OCI-LY3 (cell line): ENCODE measurements around the gene SLC38A1.

ENCODE experiments used
- H2AFZ ChIP-seq: fragments of 200-600, 300-600 bp; shearing (Covaris generic); 2 replicates; pipeline ENCODE4 v1.6.0; 2014; ENCODE audit warnings: antibody characterized with exemption, low read depth, low read length
- H3K27ac ChIP-seq: fragments of 200-600, 300-600 bp; sonication (generic); 2 replicates; pipeline ENCODE4 v1.5.1; 2014; ENCODE audit warnings: mild to moderate bottlenecking, low read length, moderate library complexity, mixed read lengths
- H3K27me3 ChIP-seq: fragments of 200-600, 300-600 bp; sonication (generic); 2 replicates; pipeline ENCODE4 v1.6.1; 2014; ENCODE audit warnings: low read depth, low read length, mixed read lengths
- H3K36me3 ChIP-seq: fragments of 200-600, 300-600 bp; sonication (generic); replicated peaks from 2 replicates; pipeline ENCODE3; 2014; ENCODE audit warnings: low read depth, low read length, mixed read lengths
- H3K4me1 ChIP-seq: fragments of 300-600, 200-600 bp; sonication (generic); 2 replicates; pipeline ENCODE4 v1.6.1; 2014; ENCODE audit warnings: low read length, mixed read lengths
- H3K4me2 ChIP-seq: fragments of 200-600, 300-600 bp; sonication (generic); 2 replicates; pipeline ENCODE4 v1.6.1; 2014; ENCODE audit warnings: low read length, mixed read lengths
- H3K4me3 ChIP-seq: fragments of 300-600, 200-600 bp; sonication (generic); 2 replicates; pipeline ENCODE4 v1.5.1; 2014; ENCODE audit warnings: antibody characterized with exemption, mild to moderate bottlenecking, low read length, moderate library complexity
- H3K79me2 ChIP-seq: fragments of 300-600, 200-600 bp; shearing (Covaris generic); 2 replicates; pipeline ENCODE4 v1.6.1; 2014; ENCODE audit warnings: mild to moderate bottlenecking, low read length, mixed read lengths
- H3K9ac ChIP-seq: fragments of 300-600, 200-600 bp; shearing (Covaris generic); 2 replicates; pipeline ENCODE4 v1.6.0; 2014; ENCODE audit warnings: mild to moderate bottlenecking, low read length, moderate library complexity
- H3K9me3 ChIP-seq: fragments of 200-600, 300-600 bp; shearing (Covaris generic); 2 replicates; pipeline ENCODE4 v1.6.1; 2014; ENCODE audit warnings: low read length, mixed read lengths; ENCODE audit not compliant: insufficient read depth
- H4K20me1 ChIP-seq: fragments of 200-600, 300-600 bp; sonication (generic); 2 replicates; pipeline ENCODE4 v1.6.1; 2016; ENCODE audit warnings: low read length, mixed read lengths; ENCODE audit not compliant: insufficient read depth
- CTCF ChIP-seq: fragments of 200-600, 300-600 bp; sonication (generic); IDR thresholded peaks from 2 replicates; pipeline ENCODE4 v1.5.1; 2014; ENCODE audit warnings: antibody characterized with exemption, low read length, low read depth
- EZH2phosphoT487 ChIP-seq: fragments of 200-600 bp; shearing (Covaris generic); IDR thresholded peaks from 2 replicates; pipeline ENCODE4 v1.6.1; 2018; ENCODE audit warnings: antibody characterized with exemption, mixed run types, low read depth

SLC38A1 gene

GRCh38 chr12:46223047-46223446 lies 45.8 kb downstream of the SLC38A1 start:
- Histone ChIP-seq H3K36me3 (peaks cover 76% of the 10 kb centered on the region), H3K4me1 (peaks cover 28% of the 10 kb centered on the region), H3K4me2 (no peak overlapping the region), H3K79me2 (peaks cover 47% of the 10 kb centered on the region), H4K20me1 (peaks cover 84% of the 10 kb centered on the region), H2AFZ (no peak overlapping the region), H3K4me3 (no peak overlapping the region), H3K9me3 (peaks cover 4% of the 10 kb centered on the region; the same call in 1 of the 2 replicates), H3K9ac (no peak overlapping the region), H3K27me3 (no peaks in the 10 kb centered on the region), H3K27ac (no peak overlapping the region)
- TF ChIP-seq CTCF (no peak), EZH2phosphoT487 (no peak)

GRCh38 chr12:46222636-46223035 lies 46.2 kb downstream of the SLC38A1 start:
- TF ChIP-seq CTCF, result no peak
- no peak for TF ChIP-seq EZH2phosphoT487
- Histone ChIP-seq H3K9me3 (peaks cover 4% of the 10 kb centered on the region; the same call in 1 of the 2 replicates), H3K4me2 (no peak overlapping the region), H3K79me2 (peaks cover 45% of the 10 kb centered on the region), H4K20me1 (peaks cover 82% of the 10 kb centered on the region), H3K4me3 (no peak overlapping the region), H3K27ac (no peak overlapping the region), H3K27me3 (no peaks in the 10 kb centered on the region), H3K36me3 (peaks cover 72% of the 10 kb centered on the region), H2AFZ (no peak overlapping the region), H3K4me1 (peaks cover 28% of the 10 kb centered on the region), H3K9ac (no peak overlapping the region)

GRCh38 chr12:46221255-46222128 lies 47.4 kb downstream of the SLC38A1 start:
- Histone ChIP-seq H3K27ac (no peak overlapping the region), H3K79me2 (peaks cover 45% of the 10 kb centered on the region), H3K27me3 (no peaks in the 10 kb centered on the region), H3K4me3 (no peak overlapping the region), H3K9ac (no peak overlapping the region), H4K20me1 (peaks cover 79% of the 10 kb centered on the region), H3K36me3 (peaks cover 73% of the 10 kb centered on the region), H3K4me1 (peaks cover 36% of the 10 kb centered on the region), H2AFZ (no peak overlapping the region), H3K9me3 (peaks cover 4% of the 10 kb centered on the region; the same call in 1 of the 2 replicates), H3K4me2 (no peak overlapping the region)
- TF ChIP-seq CTCF, result no peak
- no peak for TF ChIP-seq EZH2phosphoT487

GRCh38 chr12:46219877-46220655 lies 48.8 kb downstream of the SLC38A1 start:
- H2AFZ ChIP-seq, result no peak overlapping the region
- TF ChIP-seq EZH2phosphoT487 (no peak), CTCF (no peak)
- H3K4me1 ChIP-seq, result peaks cover 50% of the 10 kb centered on the region
- H3K36me3 ChIP-seq, result peaks cover 71% of the 10 kb centered on the region
- peaks cover 80% of the 10 kb centered on the region for H4K20me1 ChIP-seq
- no peaks in the 10 kb centered on the region for H3K27me3 ChIP-seq
- H3K9me3 ChIP-seq, result peaks cover 4% of the 10 kb centered on the region; the same call in 1 of the 2 replicates
- peaks cover 48% of the 10 kb centered on the region for H3K79me2 ChIP-seq
- H3K4me2 ChIP-seq, result no peak overlapping the region
- H3K27ac ChIP-seq, result no peak overlapping the region
- no peak overlapping the region for H3K4me3 ChIP-seq
- H3K9ac ChIP-seq, result no peak overlapping the region
